ENCODE measurements around the gene CNOT6.
A peak's percentile ranks its signal among the peaks of the same experiment; 100 is the strongest.

Gene CNOT6

DNA sequence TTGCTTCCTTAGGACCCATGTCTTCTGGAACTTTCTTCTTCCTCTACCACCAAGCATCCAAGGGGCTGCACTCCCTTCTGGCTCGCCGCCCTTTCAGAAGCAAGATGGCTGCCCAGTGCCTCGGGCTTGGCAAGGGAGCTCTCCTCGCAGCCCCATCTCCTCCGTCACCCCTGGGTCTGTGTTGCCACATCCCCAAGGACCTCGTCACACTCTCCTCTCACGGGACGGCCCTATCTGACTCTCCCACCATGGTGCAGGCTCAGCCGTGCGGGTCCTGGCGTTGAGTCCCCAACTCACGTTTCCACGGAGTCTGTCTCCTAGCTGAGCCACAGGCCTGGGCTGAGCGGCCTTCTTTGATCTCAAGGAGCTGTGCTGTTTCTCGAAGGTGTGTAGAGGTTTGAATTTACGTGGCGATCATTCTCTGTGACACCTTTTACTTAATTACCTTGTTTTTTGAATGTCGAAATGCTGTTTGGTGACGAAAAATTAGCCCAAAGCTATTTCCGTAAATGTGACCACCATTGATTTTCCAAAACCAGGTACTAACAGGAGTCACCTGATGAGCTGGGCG is 112.1 kb downstream of the CNOT6 start:
- peak; percentile 5 for TF ChIP-seq CTCF (IDR thresholded peaks at IDR 0.05; ENCODE audit: control extremely low read depth, extremely low read depth, low read depth, missing control alignments)
- ChIA-PET CTCF (interaction anchor here (0.8 to 2.0 kb wide), 18 partner anchors 10 to 312 kb away, joined by 3 to 8 read pairs (median 4); no protein-coding TSS in a partner anchor), POLR2A (no interaction called here)
- DNase-seq (ENCODE audit: extremely low spot score), result no peak

DNA sequence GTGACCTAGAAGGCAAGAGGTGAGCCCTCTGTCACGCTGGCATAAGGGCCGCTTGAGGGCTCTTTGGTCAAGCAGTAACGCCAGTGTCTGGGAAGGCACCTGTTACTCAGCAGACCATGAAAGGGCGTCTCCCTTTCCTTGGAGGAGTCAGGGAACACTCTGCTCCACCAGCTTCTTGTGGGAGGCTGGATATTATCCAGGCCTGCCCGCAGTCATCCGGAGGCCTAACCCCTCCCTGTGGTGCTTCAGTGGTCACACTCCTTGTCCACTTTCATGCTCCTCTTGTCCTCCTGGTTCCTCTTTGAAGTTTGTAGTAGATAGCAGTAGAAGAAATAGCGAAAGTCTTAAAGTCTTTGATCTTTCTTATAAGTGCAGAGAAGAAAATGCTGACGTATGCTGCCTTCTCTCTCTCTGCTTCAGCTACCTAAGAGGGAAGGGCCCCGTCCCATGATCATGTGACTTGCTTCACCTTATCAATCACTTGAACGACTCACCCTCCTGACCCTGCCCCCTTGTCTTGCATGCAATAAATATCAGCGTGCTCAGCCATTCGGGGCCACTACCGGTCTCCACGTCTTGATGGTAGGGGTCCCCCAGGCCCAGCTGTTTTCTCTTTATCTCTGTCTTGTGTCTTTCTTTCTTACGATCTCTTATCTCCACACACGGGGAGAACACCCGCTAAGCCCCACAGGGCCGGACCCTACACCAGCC is 113.8 kb downstream of the CNOT6 start:
- ChIA-PET CTCF (interaction anchor here (0.6 kb wide), 1 partner anchor 151 kb away, joined by 3 read pairs; no protein-coding TSS in a partner anchor), POLR2A (no interaction called here)
- TF ChIP-seq CTCF (IDR thresholded peaks at IDR 0.05; ENCODE audit: control extremely low read depth, extremely low read depth, low read depth, missing control alignments), result no peak
- no peak for DNase-seq (ENCODE audit: extremely low spot score)

GRCh38 chr5:180608572-180609310 is 114.6 kb downstream of the CNOT6 start:
- no peak for TF ChIP-seq CTCF (IDR thresholded peaks at IDR 0.05; ENCODE audit: control extremely low read depth, extremely low read depth, low read depth, missing control alignments)
- ChIA-PET CTCF (no interaction called here), POLR2A (interaction anchor here (0.6 kb wide), 1 partner anchor 117 kb away, joined by 3 read pairs; no protein-coding TSS in a partner anchor)
- DNase-seq (ENCODE audit: extremely low spot score), result no peak

- no peak for DNase-seq (ENCODE audit: extremely low spot score)
- ChIA-PET POLR2A (interaction anchor here (0.6 kb wide), 1 partner anchor 118 kb away, joined by 3 read pairs; no protein-coding TSS in a partner anchor), CTCF (no interaction called here)
- no peak for TF ChIP-seq CTCF (IDR thresholded peaks at IDR 0.05; ENCODE audit: control extremely low read depth, extremely low read depth, low read depth, missing control alignments)
Observed at GRCh38 chr5:180609386-180609785, 115.2 kb downstream of the CNOT6 start.

GRCh38 chr5:180609817-180610550 is 115.8 kb downstream of the CNOT6 start:
- ChIA-PET POLR2A (no interaction called here), CTCF (no interaction called here)
- no peak for DNase-seq (ENCODE audit: extremely low spot score)
- TF ChIP-seq CTCF (IDR thresholded peaks at IDR 0.05; ENCODE audit: control extremely low read depth, extremely low read depth, low read depth, missing control alignments), result no peak
